Testis (tissue), 3 donors: ENCODE results near the gene MLLT11. TPM values are rescaled to one million over a fixed set of nuclear protein-coding genes. Genes with fewer than 3 reads are reported as not detected.

ENCODE experiments used
- DNase-seq: peaks from one replicate; pipeline ENCODE4 v3.0.0-alpha.2; 2019
- H3K27ac ChIP-seq, 2 donors: fragments of 200-600 bp; sonication (generic); one replicate each; pipeline ENCODE4 v1.5.1; 2019
- H3K27me3 ChIP-seq: fragments of 200-600 bp; sonication (generic); one replicate; pipeline ENCODE4 v1.5.1; 2019
- H3K36me3 ChIP-seq: fragments of 200-600 bp; sonication (generic); one replicate; pipeline ENCODE4 v1.5.1; 2017; ENCODE audit warnings: low read depth; ENCODE audit errors: missing control alignments
- H3K4me1 ChIP-seq: fragments of 200-600 bp; sonication (generic); one replicate; pipeline ENCODE4 v1.5.1; 2019
- H3K4me3 ChIP-seq, 2 donors: fragments of 200-600 bp; sonication (generic); one replicate each; pipeline ENCODE4 v1.5.1; 2017 to 2019
- H3K9me3 ChIP-seq: fragments of 200-600 bp; sonication (generic); one replicate; pipeline ENCODE4 v1.5.1; 2017
- CTCF ChIP-seq, 3 experiments: fragments of 450-650 bp in 2 of 3; fragments of 200-600 bp in 1 of 3; sonication (generic) in 1 of 3; IDR thresholded peaks; one replicate each; pipeline ENCODE4 v1.5.1; 2016 to 2019; ENCODE audit warnings: antibody characterized with exemption in 3 of 3, mild to moderate bottlenecking in 2 of 3, moderate library complexity in 1 of 3
- POLR2A ChIP-seq: fragments of 450-650 bp; IDR thresholded peaks from one replicate; pipeline ENCODE4 v1.6.1; 2017; ENCODE audit warnings: antibody characterized with exemption, mild to moderate bottlenecking, moderate library complexity
- WGBS, 2 donors: methylation state at CpG; one replicate each; pipeline ENCODE4 v1.1.5; 2018; 5-methylcytosine and 5-hydroxymethylcytosine counted together
- intact Hi-C: fragments of 100-400 bp; cut with DNase I; formaldehyde crosslinking; loops from one replicate; pipeline ENCODE4 v1.15.1; 2023; ENCODE audit warnings: low total_unique reads
- polyA plus RNA-seq: library from polyadenylated mRNA; stranded (reverse); fragments of 350-450 nt; fragmentation: Illumina TruSeq; extraction: RNeasy Lipid Tissue Mini Kit (QIAGEN cat#74804); gene quantifications from one replicate; pipeline ENCODE4 v1.2.3, GENCODE V29; 2014; ENCODE audit warnings: low read depth, low replicate concordance; ENCODE audit not compliant: insufficient read depth
- total RNA-seq, 2 donors: library from RNA; depleted of rRNA; stranded (reverse); fragments of >200 nt; gene quantifications; one replicate each; pipeline ENCODE4 v1.2.3, GENCODE V29; 2016

The MLLT11 gene
- total and polyA plus RNA-seq, 3 donors from 2014 or later, result 1.6 to 3.2 (median 2.3) TPM

GRCh38 chr1:151054971-151055547, 5.1 kb upstream of the MLLT11 start:
- no peak overlapping the region for H3K27ac ChIP-seq
- no peaks in the 10 kb centered on the region for H3K36me3 ChIP-seq
- no peaks in the 10 kb centered on the region for H3K27me3 ChIP-seq
- no peak overlapping the region for H3K4me3 ChIP-seq
- 72 to 77% methylated on average over 4 of the region's 4 CpGs for WGBS, 2 donors
- peaks cover 25% of the 10 kb centered on the region for H3K4me1 ChIP-seq
- H3K9me3 ChIP-seq, result no peaks in the 10 kb centered on the region
- intact Hi-C loops, result no loop called here
- no peak for TF ChIP-seq CTCF (IDR thresholded peaks at IDR 0.05)
- no peak for TF ChIP-seq POLR2A
- no peak for DNase-seq

GRCh38 chr1:151055581-151055980, 4.6 kb upstream of the MLLT11 start:
- intact Hi-C loops, result no loop called here
- peaks cover 30% of the 10 kb centered on the region for H3K4me1 ChIP-seq
- no peak overlapping the region for H3K4me3 ChIP-seq
- DNase-seq, result no peak
- H3K27ac ChIP-seq, result peak overlapping the region in 1 of 2 donors; percentile 5
- H3K9me3 ChIP-seq, result no peaks in the 10 kb centered on the region
- WGBS, 2 donors, result 44 to 100% methylated on average over 1 to 2 of the region's 2 CpGs
- no peaks in the 10 kb centered on the region for H3K36me3 ChIP-seq
- no peaks in the 10 kb centered on the region for H3K27me3 ChIP-seq
- TF ChIP-seq POLR2A, result no peak
- TF ChIP-seq CTCF (IDR thresholded peaks at IDR 0.05), result no peak

- no peak for DNase-seq
- Histone ChIP-seq H3K4me3 (no peak overlapping the region), H3K36me3 (no peaks in the 10 kb centered on the region), H3K27ac (peak overlapping the region in 1 of 2 donors; percentile 5), H3K9me3 (no peaks in the 10 kb centered on the region), H3K4me1 (peaks cover 30% of the 10 kb centered on the region), H3K27me3 (no peaks in the 10 kb centered on the region)
- 43 to 52% methylated on average over 2 of the region's 2 CpGs for WGBS, 2 donors
- TF ChIP-seq CTCF (IDR thresholded peaks at IDR 0.05) (no peak), POLR2A (no peak)
- intact Hi-C loops, result no loop called here
Measured at GRCh38 chr1:151056149-151056548, 4.0 kb upstream of the MLLT11 start.

- 0 to 4% methylated on average over 4 to 10 of the region's 10 CpGs for WGBS, 2 donors
- peak overlapping the region; percentile 92 to 94 for H3K27ac ChIP-seq
- intact Hi-C loops, result no loop called here
- H3K4me3 ChIP-seq, result peak overlapping the region; percentile 83 to 98
- peak; percentile 24 for DNase-seq
- H3K36me3 ChIP-seq, result no peaks in the 10 kb centered on the region
- H3K4me1 ChIP-seq, result peaks cover 30% of the 10 kb centered on the region
- no peaks in the 10 kb centered on the region for H3K27me3 ChIP-seq
- TF ChIP-seq CTCF (IDR thresholded peaks at IDR 0.05), result no peak
- no peak for TF ChIP-seq POLR2A
- H3K9me3 ChIP-seq, result no peaks in the 10 kb centered on the region
Measured at GRCh38 chr1:151058692-151059091, 1.5 kb upstream of the MLLT11 start.
